Liver (tissue), 9 donors: ENCODE results near the gene HBE1. TPM values are rescaled to one million over a fixed set of nuclear protein-coding genes. Genes with fewer than 3 reads are reported as not detected.

Experiments used
- DNase-seq: peaks from one replicate; pipeline ENCODE4 v3.0.0-alpha.2; 2017; ENCODE audit warnings: low spot score
- H3K27ac ChIP-seq, 2 donors: one replicate each; pipeline ENCODE4 v1.7.0; 2013; ENCODE audit warnings: inconsistent platforms in 2 of 2, low read length in 2 of 2, control low read depth in 1 of 2, low read depth in 1 of 2, mild to moderate bottlenecking in 1 of 2
- H3K27me3 ChIP-seq, 4 donors: one replicate each; pipeline versions ENCODE4 v1.6.1 to v1.7.0; 2013; ENCODE audit warnings: low read length in 3 of 4, inconsistent platforms in 1 of 4, mild to moderate bottlenecking in 1 of 4, moderate library complexity in 1 of 4; ENCODE audit not compliant: control insufficient read depth in 4 of 4, insufficient read depth in 4 of 4
- H3K36me3 ChIP-seq, 4 donors: one replicate each; pipeline versions ENCODE4 v1.6.1 to v1.7.0; 2013; ENCODE audit warnings: low read length in 3 of 4, mild to moderate bottlenecking in 3 of 4, low read depth in 1 of 4, moderate library complexity in 1 of 4; ENCODE audit not compliant: control insufficient read depth in 4 of 4, insufficient read depth in 3 of 4
- H3K4me1 ChIP-seq, 4 donors: one replicate each; pipeline versions ENCODE4 v1.6.1 to v1.7.0; 2013; ENCODE audit warnings: low read length in 3 of 4, mild to moderate bottlenecking in 3 of 4, moderate library complexity in 1 of 4; ENCODE audit not compliant: control insufficient read depth in 4 of 4, insufficient read depth in 4 of 4
- H3K4me3 ChIP-seq, 3 donors: one replicate each; pipeline versions ENCODE4 v1.6.1 to v1.7.0; 2013; ENCODE audit warnings: low read length in 3 of 3, control low read depth in 1 of 3, low read depth in 1 of 3, mild to moderate bottlenecking in 1 of 3
- H3K9ac ChIP-seq, 2 donors: one replicate each; pipeline ENCODE4 v1.7.0; 2013; ENCODE audit warnings: low read length in 2 of 2, mild to moderate bottlenecking in 2 of 2, moderate library complexity in 2 of 2, control low read depth in 1 of 2, low read depth in 1 of 2
- H3K9me3 ChIP-seq, 4 donors: one replicate each; pipeline versions ENCODE4 v1.6.1 to v1.7.0; 2013; ENCODE audit warnings: low read length in 3 of 4; ENCODE audit not compliant: control insufficient read depth in 4 of 4
- EGR1 ChIP-seq, 2 donors: IDR thresholded peaks; 2 replicates each; pipeline ENCODE4 v1.6.1; 2016 to 2018; ENCODE audit warnings: antibody characterized with exemption in 2 of 2, low read depth in 2 of 2
- FOXA1 ChIP-seq: IDR thresholded peaks from 2 replicates; pipeline ENCODE4 v1.6.1; 2016; ENCODE audit warnings: antibody characterized with exemption
- FOXA2 ChIP-seq: IDR thresholded peaks from 2 replicates; pipeline ENCODE4 v1.6.1; 2016; ENCODE audit warnings: antibody characterized with exemption
- GABPA ChIP-seq, 2 donors: IDR thresholded peaks in 1 of 2; conservative IDR thresholded peaks in 1 of 2; 2 replicates each; pipeline ENCODE4 v1.6.1; 2016; ENCODE audit warnings: antibody characterized with exemption in 2 of 2, mild to moderate bottlenecking in 1 of 2, moderate library complexity in 1 of 2
- HNF4A ChIP-seq, 2 donors: conservative IDR thresholded peaks; 2 replicates each; pipeline ENCODE4 v1.6.1; 2016; ENCODE audit warnings: antibody characterized with exemption in 2 of 2, mild to moderate bottlenecking in 2 of 2
- HNF4G ChIP-seq: IDR thresholded peaks from 2 replicates; pipeline ENCODE4 v1.6.1; 2016; ENCODE audit warnings: antibody characterized with exemption
- JUND ChIP-seq, 2 donors: IDR thresholded peaks; 2 replicates each; pipeline ENCODE4 v1.6.1; 2016; ENCODE audit warnings: antibody characterized with exemption in 2 of 2
- MAX ChIP-seq: IDR thresholded peaks from 2 replicates; pipeline ENCODE4 v1.6.1; 2016; ENCODE audit warnings: antibody characterized with exemption
- NR2F2 ChIP-seq: IDR thresholded peaks from 2 replicates; pipeline ENCODE4 v1.6.1; 2016; ENCODE audit warnings: antibody characterized with exemption
- RAD21 ChIP-seq, 2 donors: IDR thresholded peaks; 2 replicates each; pipeline ENCODE4 v1.6.1; 2016; ENCODE audit warnings: antibody characterized with exemption in 2 of 2, mild to moderate bottlenecking in 2 of 2
- REST ChIP-seq: IDR thresholded peaks from 2 replicates; pipeline ENCODE4 v1.6.1; 2016; ENCODE audit warnings: antibody characterized with exemption, mild to moderate bottlenecking
- RXRA ChIP-seq, 2 donors: IDR thresholded peaks; 2 replicates each; pipeline ENCODE4 v1.6.1; 2017 to 2018; ENCODE audit warnings: antibody characterized with exemption in 2 of 2, mild to moderate bottlenecking in 1 of 2
- SP1 ChIP-seq: IDR thresholded peaks from 2 replicates; pipeline ENCODE4 v1.6.1; 2018; ENCODE audit warnings: antibody characterized with exemption, mild to moderate bottlenecking
- TAF1 ChIP-seq: conservative IDR thresholded peaks from 2 replicates; pipeline ENCODE4 v1.6.1; 2016; ENCODE audit warnings: antibody characterized with exemption, mild to moderate bottlenecking
- YY1 ChIP-seq: IDR thresholded peaks from 2 replicates; pipeline ENCODE4 v1.6.1; 2016; ENCODE audit warnings: antibody characterized with exemption, mild to moderate bottlenecking
- ZBTB33 ChIP-seq: IDR thresholded peaks from 2 replicates; pipeline ENCODE4 v1.6.1; 2016; ENCODE audit warnings: antibody characterized with exemption
- WGBS: extraction: QIAGEN DNeasy Blood & Tissue Kit; methylation state at CpG from one replicate; pipeline ENCODE4 v1.1.7; 2013; 5-methylcytosine and 5-hydroxymethylcytosine counted together
- polyA plus RNA-seq, 2 donors: library from polyadenylated mRNA; stranded (reverse) in 1 of 2; unstranded in 1 of 2; fragments of 200-250 nt in 1 of 2; fragments of >200 nt in 1 of 2; fragmentation: Nextera tagmentation in 1 of 2; extraction: Ambion mirVana in 1 of 2; gene quantifications; one replicate each; pipeline versions ENCODE4 v1.2.1 to v1.2.3, GENCODE V29; 2013 to 2015
- total RNA-seq, 2 donors: library from RNA; depleted of rRNA; stranded (reverse); fragments of >200 nt; gene quantifications; one replicate each; pipeline ENCODE4 v1.2.3, GENCODE V29; 2014
- TF ChIP-seq, protein P1 (sequence below): fragments of 150-350 bp; IDR thresholded peaks from 2 replicates; pipeline ENCODE4 v1.5.1; 2017; ENCODE audit warnings: improper control_type of control experiment, low read depth, low read length; ENCODE audit not compliant: missing input control
- TF ChIP-seq, protein P2 (sequence below): IDR thresholded peaks from 2 replicates; pipeline ENCODE4 v1.6.1; 2016; ENCODE audit warnings: antibody characterized with exemption
- donor health status: healthy.
- donor health status: healthy.
- donor health status: healthy.
- donor health status: healthy.
- donor health status: healthy.

Gene HBE1
- total and polyA plus RNA-seq, 4 donors: 82.7 TPM; not detected in 3

GRCh38 chr11:5239046-5239445 lies 30.7 kb downstream of the HBE1 start:
- TF ChIP-seq RXRA (IDR thresholded peaks at IDR 0.05) (no peak), RAD21 (IDR thresholded peaks at IDR 0.05) (no peak), FOXA2 (no peak), HNF4G (no peak), GABPA (IDR thresholded peaks at IDR 0.05 in 1 of 2, conservative IDR thresholded peaks at IDR 0.05 in 1 of 2) (no peak), TAF1 (no peak), JUND (IDR thresholded peaks at IDR 0.05) (no peak), NR2F2 (no peak), MAX (no peak), ZBTB33 (no peak), SP1 (no peak), FOXA1 (no peak), REST (no peak), EGR1 (IDR thresholded peaks at IDR 0.05; ENCODE audit: low read depth in 2 of 2) (no peak), HNF4A (conservative IDR thresholded peaks at IDR 0.05) (no peak)
- TF ChIP-seq, protein P1, sequence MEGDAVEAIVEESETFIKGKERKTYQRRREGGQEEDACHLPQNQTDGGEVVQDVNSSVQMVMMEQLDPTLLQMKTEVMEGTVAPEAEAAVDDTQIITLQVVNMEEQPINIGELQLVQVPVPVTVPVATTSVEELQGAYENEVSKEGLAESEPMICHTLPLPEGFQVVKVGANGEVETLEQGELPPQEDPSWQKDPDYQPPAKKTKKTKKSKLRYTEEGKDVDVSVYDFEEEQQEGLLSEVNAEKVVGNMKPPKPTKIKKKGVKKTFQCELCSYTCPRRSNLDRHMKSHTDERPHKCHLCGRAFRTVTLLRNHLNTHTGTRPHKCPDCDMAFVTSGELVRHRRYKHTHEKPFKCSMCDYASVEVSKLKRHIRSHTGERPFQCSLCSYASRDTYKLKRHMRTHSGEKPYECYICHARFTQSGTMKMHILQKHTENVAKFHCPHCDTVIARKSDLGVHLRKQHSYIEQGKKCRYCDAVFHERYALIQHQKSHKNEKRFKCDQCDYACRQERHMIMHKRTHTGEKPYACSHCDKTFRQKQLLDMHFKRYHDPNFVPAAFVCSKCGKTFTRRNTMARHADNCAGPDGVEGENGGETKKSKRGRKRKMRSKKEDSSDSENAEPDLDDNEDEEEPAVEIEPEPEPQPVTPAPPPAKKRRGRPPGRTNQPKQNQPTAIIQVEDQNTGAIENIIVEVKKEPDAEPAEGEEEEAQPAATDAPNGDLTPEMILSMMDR: no peak
- TF ChIP-seq, protein P2, sequence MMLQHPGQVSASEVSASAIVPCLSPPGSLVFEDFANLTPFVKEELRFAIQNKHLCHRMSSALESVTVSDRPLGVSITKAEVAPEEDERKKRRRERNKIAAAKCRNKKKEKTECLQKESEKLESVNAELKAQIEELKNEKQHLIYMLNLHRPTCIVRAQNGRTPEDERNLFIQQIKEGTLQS: no peak
- H3K36me3 ChIP-seq: no peaks in the 10 kb centered on the region

DNA sequence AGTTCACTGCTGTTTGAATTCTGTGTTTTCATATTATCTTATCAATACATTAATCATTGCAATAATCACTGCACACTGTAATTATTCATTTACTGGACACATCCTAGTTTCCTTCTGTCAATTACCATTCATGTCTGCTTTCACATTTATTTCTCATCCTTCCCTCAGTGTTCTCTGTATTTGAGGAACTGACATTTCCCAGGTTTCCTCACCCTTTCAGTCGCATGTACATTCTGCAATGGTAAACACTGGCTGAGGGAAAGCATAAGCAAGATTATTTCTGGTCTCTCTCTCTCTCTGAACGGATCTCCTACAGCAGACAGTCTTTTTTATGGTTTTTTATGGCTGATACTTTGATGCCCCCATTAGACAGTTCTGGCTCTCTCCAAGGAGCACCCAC lies 31.3 kb downstream of the HBE1 start:
- H3K4me1 ChIP-seq: no peaks in the 10 kb centered on the region
- DNase-seq: no peak
- H3K9ac ChIP-seq: no peak overlapping the region
- peaks cover 0 to 3% (median 0%) of the 10 kb centered on the region in 4 donors for H3K27me3 ChIP-seq
- H3K27ac ChIP-seq: no peak overlapping the region
- WGBS: 42% methylated on average over 2 of the region's 2 CpGs
- TF ChIP-seq YY1 (no peak), MAX (no peak), FOXA1 (no peak), JUND (IDR thresholded peaks at IDR 0.05) (no peak), HNF4G (no peak), FOXA2 (no peak), RXRA (IDR thresholded peaks at IDR 0.05) (no peak), RAD21 (IDR thresholded peaks at IDR 0.05) (no peak), NR2F2 (no peak), SP1 (no peak), ZBTB33 (no peak), TAF1 (no peak)
- TF ChIP-seq, protein P2: no peak
- TF ChIP-seq, protein P1: no peak
- H3K4me3 ChIP-seq: no peak overlapping the region
- no peaks in the 10 kb centered on the region for H3K36me3 ChIP-seq
- peaks cover 0 to 2% (median 0%) of the 10 kb centered on the region in 4 donors for H3K9me3 ChIP-seq

More at GRCh38 chr11:5239046-5239445, 30.7 kb downstream of the HBE1 start:
- Histone ChIP-seq H3K27ac (no peak overlapping the region), H3K9ac (no peak overlapping the region), H3K27me3 (peaks cover 0 to 3% (median 0%) of the 10 kb centered on the region in 4 donors), H3K9me3 (peaks cover 0 to 2% (median 0%) of the 10 kb centered on the region in 4 donors), H3K4me1 (no peaks in the 10 kb centered on the region), H3K4me3 (no peak overlapping the region)
- no peak for DNase-seq
